ENCODE results near the gene NAMPT. TPM values are rescaled to one million over a fixed set of nuclear protein-coding genes. Genes with fewer than 3 reads are reported as not detected.

NAMPT gene
- total RNA-seq, 1 donor from 2014 or later = 35.2 TPM

- H3K27me3 Mint-ChIP-seq = no peaks in the 10 kb centered on the region
- no peaks in the 10 kb centered on the region for H3K9me3 Mint-ChIP-seq (ENCODE audit: low read depth)
- DNase-seq (ENCODE audit: low spot score, unreplicated experiment) = no peak
- H3K27ac Mint-ChIP-seq = no peak overlapping the region
- peaks cover 2% of the 10 kb centered on the region for H3K4me1 Mint-ChIP-seq (ENCODE audit: low read depth)
- no peak overlapping the region for H3K4me3 Mint-ChIP-seq (ENCODE audit: low read depth)
- no peak for TF ChIP-seq CTCF (IDR thresholded peaks at IDR 0.05; ENCODE audit: unreplicated experiment)
- peaks cover 3% of the 10 kb centered on the region for H3K36me3 Mint-ChIP-seq (ENCODE audit: insufficient read depth)
Observed at GRCh38 chr7:106278695-106279094, 6.1 kb downstream of the NAMPT start.

- no peaks in the 10 kb centered on the region for H3K9me3 Mint-ChIP-seq (ENCODE audit: low read depth)
Observed at GRCh38 chr7:106277976-106278375, 6.8 kb downstream of the NAMPT start.

DNA sequence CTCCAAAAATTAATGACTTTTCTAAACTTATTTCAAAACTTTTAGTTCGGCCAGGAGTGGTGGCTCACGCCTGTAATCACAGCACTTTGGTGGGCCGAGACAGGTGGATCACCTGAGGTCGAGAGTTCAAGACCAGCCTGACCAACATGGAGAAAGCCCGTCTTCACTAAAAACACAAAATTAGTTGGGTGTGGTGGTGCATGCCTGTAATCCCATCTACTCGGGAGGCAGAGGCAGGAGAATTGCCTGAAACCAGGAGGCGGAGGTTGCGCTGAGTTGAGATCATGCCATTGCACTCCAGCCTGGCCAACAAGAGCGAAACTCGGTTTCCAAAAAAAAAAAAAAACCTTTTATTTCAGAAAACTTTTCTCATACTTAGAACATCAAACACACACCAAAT is 8.3 kb downstream of the NAMPT start:
- TF ChIP-seq CTCF (IDR thresholded peaks at IDR 0.05; ENCODE audit: unreplicated experiment) = no peak
- H3K27ac Mint-ChIP-seq = no peak overlapping the region
- H3K27me3 Mint-ChIP-seq = no peaks in the 10 kb centered on the region
- H3K4me1 Mint-ChIP-seq (ENCODE audit: low read depth) = no peaks in the 10 kb centered on the region
- H3K36me3 Mint-ChIP-seq (ENCODE audit: insufficient read depth) = peaks cover 3% of the 10 kb centered on the region
- H3K4me3 Mint-ChIP-seq (ENCODE audit: low read depth) = no peak overlapping the region
- H3K9me3 Mint-ChIP-seq (ENCODE audit: low read depth) = no peaks in the 10 kb centered on the region
- DNase-seq (ENCODE audit: low spot score, unreplicated experiment) = no peak

More at GRCh38 chr7:106277976-106278375, 6.8 kb downstream of the NAMPT start:
- Mint-ChIP-seq H3K27ac (no peak overlapping the region), H3K36me3 (ENCODE audit: insufficient read depth) (peaks cover 3% of the 10 kb centered on the region), H3K27me3 (no peaks in the 10 kb centered on the region), H3K4me3 (ENCODE audit: low read depth) (no peak overlapping the region), H3K4me1 (ENCODE audit: low read depth) (no peaks in the 10 kb centered on the region)
- no peak for TF ChIP-seq CTCF (IDR thresholded peaks at IDR 0.05; ENCODE audit: unreplicated experiment)
- no peak for DNase-seq (ENCODE audit: low spot score, unreplicated experiment)

DNA sequence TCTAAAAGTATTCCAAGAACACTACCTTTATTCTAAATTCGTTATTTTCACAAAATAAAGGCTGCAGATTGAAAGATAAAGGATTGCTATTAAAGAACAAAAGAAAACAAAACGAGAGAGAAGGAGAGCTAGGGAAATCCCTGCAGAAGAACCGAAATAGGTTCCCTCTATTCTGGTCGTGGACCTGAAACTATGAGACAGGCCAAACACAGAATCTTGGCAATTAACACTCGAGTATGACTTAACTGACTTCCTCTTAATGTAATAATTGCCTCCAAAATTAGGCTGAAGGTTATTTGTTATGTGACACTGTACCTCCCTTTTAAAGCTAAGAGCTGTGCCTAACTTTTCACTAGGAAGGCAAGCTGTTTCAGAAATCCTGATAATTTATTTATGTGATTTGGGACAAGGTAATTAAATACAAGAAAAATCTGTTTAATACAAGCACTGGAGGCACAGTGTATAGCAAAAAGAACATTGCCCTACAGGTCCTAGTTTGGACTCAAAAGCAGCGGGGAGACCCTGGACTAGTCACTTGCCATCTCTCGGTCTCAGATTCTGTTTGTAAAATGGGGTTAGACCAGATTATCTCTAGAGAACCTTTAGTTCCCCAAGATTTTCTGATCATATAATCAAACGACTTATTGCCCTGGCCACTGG is 11.6 kb downstream of the NAMPT start:
- no peak overlapping the region for H3K27ac Mint-ChIP-seq
- no peaks in the 10 kb centered on the region for H3K4me1 Mint-ChIP-seq (ENCODE audit: low read depth)
- DNase-seq (ENCODE audit: low spot score, unreplicated experiment) = no peak
- no peaks in the 10 kb centered on the region for H3K9me3 Mint-ChIP-seq (ENCODE audit: low read depth)
- H3K4me3 Mint-ChIP-seq (ENCODE audit: low read depth) = no peak overlapping the region
- H3K36me3 Mint-ChIP-seq (ENCODE audit: insufficient read depth) = peaks cover 10% of the 10 kb centered on the region
- H3K27me3 Mint-ChIP-seq = no peaks in the 10 kb centered on the region
- TF ChIP-seq CTCF (IDR thresholded peaks at IDR 0.05; ENCODE audit: unreplicated experiment) = no peak

DNA sequence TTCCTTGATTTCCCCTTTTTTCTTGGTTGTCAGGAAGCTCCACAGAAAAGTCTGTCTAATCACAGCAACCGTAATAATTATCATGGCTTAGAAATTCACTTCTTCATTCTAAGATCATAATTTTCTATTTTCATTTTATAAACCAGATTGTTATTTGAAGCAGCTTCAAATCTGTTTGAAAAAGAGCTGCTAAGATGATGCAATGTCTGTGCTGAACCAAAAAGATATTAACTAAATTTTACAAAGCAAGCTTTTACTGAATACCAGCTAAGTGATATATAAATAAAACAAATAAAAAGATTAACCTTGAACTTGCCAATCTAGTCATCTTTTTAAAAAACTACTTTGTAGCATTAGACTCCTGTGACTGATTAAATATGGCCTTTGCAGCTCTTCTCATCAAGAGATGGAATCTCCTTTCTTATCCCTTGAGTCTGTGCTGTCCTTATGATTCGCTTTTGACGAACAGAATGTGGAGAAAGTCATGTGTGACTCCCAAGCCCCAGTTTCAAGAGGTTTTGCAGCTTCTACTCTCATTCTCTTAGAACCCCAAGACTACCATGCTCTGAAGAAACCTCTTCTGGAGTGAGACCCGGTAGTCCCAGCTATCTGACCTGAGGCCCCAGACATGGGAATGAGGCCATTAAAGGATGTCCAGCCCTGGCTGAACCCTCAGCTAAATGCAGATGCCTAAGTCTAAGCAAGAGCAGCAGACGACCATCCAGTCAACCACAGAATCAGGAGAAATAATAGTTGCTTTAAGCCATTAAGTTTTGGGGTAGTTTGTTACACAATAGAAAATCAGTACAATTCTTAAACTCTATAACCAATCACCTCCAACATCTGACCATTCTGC is 14.4 kb downstream of the NAMPT start:
- no peaks in the 10 kb centered on the region for H3K9me3 Mint-ChIP-seq (ENCODE audit: low read depth)
- H3K4me3 Mint-ChIP-seq (ENCODE audit: low read depth) = no peak overlapping the region
- H3K27ac Mint-ChIP-seq = no peak overlapping the region
- DNase-seq (ENCODE audit: low spot score, unreplicated experiment) = no peak
- TF ChIP-seq CTCF (IDR thresholded peaks at IDR 0.05; ENCODE audit: unreplicated experiment) = no peak
- no peaks in the 10 kb centered on the region for H3K4me1 Mint-ChIP-seq (ENCODE audit: low read depth)
- H3K36me3 Mint-ChIP-seq (ENCODE audit: insufficient read depth) = peaks cover 20% of the 10 kb centered on the region
- H3K27me3 Mint-ChIP-seq = no peaks in the 10 kb centered on the region

Measured in progenitor cell of endocrine pancreas (in vitro differentiated cells).